ENCODE results near the gene FAT1.

FAT1 gene

DNA sequence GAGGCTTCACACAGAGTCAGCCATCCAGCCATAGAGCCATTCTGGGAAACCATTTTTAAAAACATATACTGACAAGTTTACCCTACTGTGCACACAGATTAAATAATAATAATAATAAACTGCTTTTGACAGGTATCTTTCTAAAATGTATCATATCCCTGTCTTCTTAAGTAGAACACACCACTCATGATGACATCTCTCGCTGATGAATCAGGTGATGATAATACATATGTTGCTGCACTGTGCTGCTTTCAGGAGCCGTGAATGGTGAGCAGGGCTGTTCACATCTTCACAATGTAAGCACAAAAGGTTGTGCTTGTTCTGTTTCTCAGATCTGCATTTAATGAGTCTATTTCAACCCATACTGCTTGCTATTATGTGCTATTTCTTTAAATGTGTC lies 171.8 kb downstream of the FAT1 start:
- TF ChIP-seq RAD21 (IDR thresholded peaks at IDR 0.05; ENCODE audit: low read depth) (no peak), TCF12 (IDR thresholded peaks at IDR 0.05; ENCODE audit: low read depth) (no peak), CEBPB (IDR thresholded peaks at IDR 0.05) (no peak), EP300 (IDR thresholded peaks at IDR 0.05; ENCODE audit: borderline replicate concordance) (no peak), NFIC (IDR thresholded peaks at IDR 0.05) (no peak), EGR1 (IDR thresholded peaks at IDR 0.05) (no peak), TEAD4 (IDR thresholded peaks at IDR 0.05) (no peak), CREB1 (IDR thresholded peaks at IDR 0.05; ENCODE audit: low read depth) (no peak), FOXM1 (IDR thresholded peaks at IDR 0.05; ENCODE audit: borderline replicate concordance, low read depth) (no peak), ZBTB7A (IDR thresholded peaks at IDR 0.05; ENCODE audit: low read depth) (no peak)
- TF ChIP-seq, protein P1, sequence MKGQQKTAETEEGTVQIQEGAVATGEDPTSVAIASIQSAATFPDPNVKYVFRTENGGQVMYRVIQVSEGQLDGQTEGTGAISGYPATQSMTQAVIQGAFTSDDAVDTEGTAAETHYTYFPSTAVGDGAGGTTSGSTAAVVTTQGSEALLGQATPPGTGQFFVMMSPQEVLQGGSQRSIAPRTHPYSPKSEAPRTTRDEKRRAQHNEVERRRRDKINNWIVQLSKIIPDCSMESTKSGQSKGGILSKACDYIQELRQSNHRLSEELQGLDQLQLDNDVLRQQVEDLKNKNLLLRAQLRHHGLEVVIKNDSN (IDR thresholded peaks at IDR 0.05): no peak
- TF ChIP-seq, protein P2, sequence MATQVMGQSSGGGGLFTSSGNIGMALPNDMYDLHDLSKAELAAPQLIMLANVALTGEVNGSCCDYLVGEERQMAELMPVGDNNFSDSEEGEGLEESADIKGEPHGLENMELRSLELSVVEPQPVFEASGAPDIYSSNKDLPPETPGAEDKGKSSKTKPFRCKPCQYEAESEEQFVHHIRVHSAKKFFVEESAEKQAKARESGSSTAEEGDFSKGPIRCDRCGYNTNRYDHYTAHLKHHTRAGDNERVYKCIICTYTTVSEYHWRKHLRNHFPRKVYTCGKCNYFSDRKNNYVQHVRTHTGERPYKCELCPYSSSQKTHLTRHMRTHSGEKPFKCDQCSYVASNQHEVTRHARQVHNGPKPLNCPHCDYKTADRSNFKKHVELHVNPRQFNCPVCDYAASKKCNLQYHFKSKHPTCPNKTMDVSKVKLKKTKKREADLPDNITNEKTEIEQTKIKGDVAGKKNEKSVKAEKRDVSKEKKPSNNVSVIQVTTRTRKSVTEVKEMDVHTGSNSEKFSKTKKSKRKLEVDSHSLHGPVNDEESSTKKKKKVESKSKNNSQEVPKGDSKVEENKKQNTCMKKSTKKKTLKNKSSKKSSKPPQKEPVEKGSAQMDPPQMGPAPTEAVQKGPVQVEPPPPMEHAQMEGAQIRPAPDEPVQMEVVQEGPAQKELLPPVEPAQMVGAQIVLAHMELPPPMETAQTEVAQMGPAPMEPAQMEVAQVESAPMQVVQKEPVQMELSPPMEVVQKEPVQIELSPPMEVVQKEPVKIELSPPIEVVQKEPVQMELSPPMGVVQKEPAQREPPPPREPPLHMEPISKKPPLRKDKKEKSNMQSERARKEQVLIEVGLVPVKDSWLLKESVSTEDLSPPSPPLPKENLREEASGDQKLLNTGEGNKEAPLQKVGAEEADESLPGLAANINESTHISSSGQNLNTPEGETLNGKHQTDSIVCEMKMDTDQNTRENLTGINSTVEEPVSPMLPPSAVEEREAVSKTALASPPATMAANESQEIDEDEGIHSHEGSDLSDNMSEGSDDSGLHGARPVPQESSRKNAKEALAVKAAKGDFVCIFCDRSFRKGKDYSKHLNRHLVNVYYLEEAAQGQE (IDR thresholded peaks at IDR 0.05; ENCODE audit: low read depth): no peak

DNA sequence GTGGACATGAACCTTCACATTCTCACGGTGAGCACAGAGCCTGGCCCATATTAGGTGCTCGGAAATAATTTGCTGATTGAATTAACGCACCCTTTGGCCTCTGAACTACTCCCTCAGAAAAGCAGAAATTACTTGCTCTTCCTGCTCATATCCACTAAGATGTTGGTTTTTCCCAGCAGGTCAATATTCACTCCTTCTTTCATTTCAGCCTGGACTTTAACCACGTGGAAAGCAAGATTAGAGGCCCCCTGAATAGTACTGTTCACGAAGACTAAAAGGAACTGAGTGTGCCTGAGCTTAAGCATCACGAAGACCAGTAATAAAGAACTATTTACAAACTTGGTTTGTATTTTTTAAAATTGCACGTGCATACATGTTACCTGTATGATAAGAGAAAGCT lies 178.2 kb downstream of the FAT1 start:
- no peak for TF ChIP-seq TEAD4 (IDR thresholded peaks at IDR 0.05)
- TF ChIP-seq CEBPB (IDR thresholded peaks at IDR 0.05): no peak
- no peak for TF ChIP-seq EGR1 (IDR thresholded peaks at IDR 0.05)

DNA sequence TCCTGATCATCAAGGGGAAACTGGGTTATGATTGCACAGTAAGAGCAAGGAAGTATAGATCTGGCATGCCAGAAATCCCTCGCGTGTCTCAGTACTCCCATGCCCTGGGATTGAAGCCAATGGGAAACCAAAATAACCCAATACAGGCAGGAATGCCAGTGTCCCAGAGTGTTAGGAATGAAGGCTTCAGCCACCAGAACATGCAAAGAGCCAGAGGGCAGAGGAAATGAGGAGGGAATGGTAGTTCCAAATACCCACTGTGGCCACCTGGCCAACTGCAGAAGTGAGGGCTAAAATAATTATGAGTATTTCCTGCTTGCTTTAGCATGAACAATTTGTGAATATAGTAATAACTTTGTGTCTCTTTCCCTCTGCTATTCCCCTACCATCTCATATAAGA lies 180.4 kb downstream of the FAT1 start:
- no peak for TF ChIP-seq EP300 (IDR thresholded peaks at IDR 0.05; ENCODE audit: borderline replicate concordance)
- no peak for TF ChIP-seq EGR1 (IDR thresholded peaks at IDR 0.05)
- TF ChIP-seq, protein P3, sequence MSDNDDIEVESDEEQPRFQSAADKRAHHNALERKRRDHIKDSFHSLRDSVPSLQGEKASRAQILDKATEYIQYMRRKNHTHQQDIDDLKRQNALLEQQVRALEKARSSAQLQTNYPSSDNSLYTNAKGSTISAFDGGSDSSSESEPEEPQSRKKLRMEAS (IDR thresholded peaks at IDR 0.05): no peak
- no peak for TF ChIP-seq TCF12 (IDR thresholded peaks at IDR 0.05; ENCODE audit: low read depth)

DNA sequence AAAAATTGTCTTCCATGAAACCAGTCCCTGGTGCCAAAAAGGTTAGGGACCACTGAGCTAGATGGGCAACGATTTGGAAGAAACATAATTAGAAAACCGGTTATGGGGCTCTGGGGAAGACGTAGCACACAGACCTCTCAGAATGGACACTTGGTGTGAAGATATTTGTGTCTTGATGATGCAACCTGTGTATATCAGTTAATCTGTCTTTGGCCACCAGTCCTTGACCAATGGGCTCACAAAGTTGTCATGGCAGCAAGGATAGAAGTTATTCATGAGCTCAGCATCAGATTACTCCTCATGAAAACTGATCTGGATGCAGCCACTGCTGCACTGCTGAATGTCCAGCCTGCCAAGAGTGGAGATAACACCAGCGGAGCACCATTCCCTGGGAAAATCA lies 181.9 kb downstream of the FAT1 start:
- TF ChIP-seq TCF12 (IDR thresholded peaks at IDR 0.05; ENCODE audit: low read depth) (no peak), EP300 (IDR thresholded peaks at IDR 0.05; ENCODE audit: borderline replicate concordance) (no peak), FOXM1 (IDR thresholded peaks at IDR 0.05; ENCODE audit: borderline replicate concordance, low read depth) (no peak), YY1 (IDR thresholded peaks at IDR 0.05; ENCODE audit: low read depth) (no peak), CREB1 (IDR thresholded peaks at IDR 0.05; ENCODE audit: low read depth) (no peak), TEAD4 (IDR thresholded peaks at IDR 0.05) (no peak), EGR1 (IDR thresholded peaks at IDR 0.05) (no peak), NFIC (IDR thresholded peaks at IDR 0.05) (no peak), RAD21 (IDR thresholded peaks at IDR 0.05; ENCODE audit: low read depth) (no peak), TAF1 (IDR thresholded peaks at IDR 0.05; ENCODE audit: low read depth) (no peak), ZBTB7A (IDR thresholded peaks at IDR 0.05; ENCODE audit: low read depth) (no peak), CEBPB (IDR thresholded peaks at IDR 0.05) (no peak)
- TF ChIP-seq, protein P3 (IDR thresholded peaks at IDR 0.05): no peak
- TF ChIP-seq, protein P2 (IDR thresholded peaks at IDR 0.05; ENCODE audit: low read depth): no peak
- TF ChIP-seq, protein P1 (IDR thresholded peaks at IDR 0.05): no peak

DNA sequence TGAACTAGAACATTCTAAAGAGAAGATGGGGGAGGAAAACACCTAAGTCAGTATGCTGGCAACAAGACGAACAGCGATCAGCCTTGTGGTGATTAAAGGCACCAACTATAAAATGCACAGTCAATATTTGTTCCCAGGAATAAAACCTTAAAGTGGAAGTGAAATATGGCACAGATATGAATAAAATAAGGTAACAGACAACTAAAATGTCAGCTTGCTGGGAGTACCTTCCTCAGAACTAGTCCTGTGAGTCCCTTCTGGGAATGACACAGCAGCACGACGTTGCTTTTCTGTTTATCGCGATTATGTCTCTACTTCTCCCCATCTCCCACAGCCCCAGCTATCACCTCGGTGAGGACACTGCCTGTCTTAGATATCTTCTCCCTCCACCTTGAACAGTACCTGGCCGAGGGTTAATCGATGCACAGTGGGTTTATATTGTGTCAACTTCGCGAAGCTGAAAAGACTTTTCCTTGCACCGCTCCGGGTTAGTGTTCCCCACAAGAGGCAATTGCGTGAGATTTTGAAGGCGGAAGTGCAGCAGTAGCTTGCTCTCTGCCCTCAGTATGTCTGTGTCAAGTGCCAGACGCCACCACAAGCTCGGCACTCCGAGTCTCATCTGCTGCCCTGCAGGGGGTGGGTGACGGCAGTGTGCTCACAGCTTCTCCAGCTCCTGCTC lies 185.7 kb downstream of the FAT1 start:
- no peak for TF ChIP-seq TAF1 (IDR thresholded peaks at IDR 0.05; ENCODE audit: low read depth)
- no peak for TF ChIP-seq EGR1 (IDR thresholded peaks at IDR 0.05)
- no peak for TF ChIP-seq NFIC (IDR thresholded peaks at IDR 0.05)
- TF ChIP-seq, protein P2 (IDR thresholded peaks at IDR 0.05; ENCODE audit: low read depth): no peak
- TF ChIP-seq CREB1 (IDR thresholded peaks at IDR 0.05; ENCODE audit: low read depth): no peak
- TF ChIP-seq, protein P1 (IDR thresholded peaks at IDR 0.05): no peak
